Neural crest cell (in vitro differentiated cells): ENCODE data around the gene CFD. TPM values are rescaled to one million over a fixed set of nuclear protein-coding genes. Genes with fewer than 3 reads are reported as not detected.
"Not testable (repeated sequence)": the region's sequence is repeated elsewhere in the genome, so short reads cannot be mapped to it uniquely, and the experiment has no call there.

ENCODE experiments used
- DNase-seq: peaks from one replicate; pipeline ENCODE4 v3.0.0; 2021; ENCODE audit warnings: low read depth, mixed read lengths, low spot score
- H3K27ac Mint-ChIP-seq: one replicate; pipeline ENCODE4 v1.8.0; 2021; ENCODE audit warnings: mild to moderate bottlenecking, mixed read lengths; ENCODE audit not compliant: unreplicated experiment
- H3K27me3 Mint-ChIP-seq: 2 replicates; pipeline ENCODE4 v1.8.0; 2021; ENCODE audit warnings: low read depth, mild to moderate bottlenecking, mixed read lengths
- H3K36me3 Mint-ChIP-seq: 2 replicates; pipeline ENCODE4 v1.8.0; 2021; ENCODE audit warnings: low read depth, mild to moderate bottlenecking, mixed read lengths
- H3K4me1 Mint-ChIP-seq: 2 replicates; pipeline ENCODE4 v1.8.0; 2021; ENCODE audit warnings: mixed read lengths
- H3K4me3 Mint-ChIP-seq: one replicate; pipeline ENCODE4 v1.8.0; 2021; ENCODE audit warnings: mild to moderate bottlenecking, mixed read lengths
- H3K9me3 Mint-ChIP-seq: 2 replicates; pipeline ENCODE4 v1.8.0; 2021; ENCODE audit warnings: mixed read lengths
- CTCF ChIP-seq: fragments of 200-600 bp; sonication (generic); conservative IDR thresholded peaks from 2 replicates; pipeline ENCODE4 v1.5.0; 2021; ENCODE audit warnings: antibody characterized with exemption, mild to moderate bottlenecking
- total RNA-seq: library from RNA; stranded (reverse); gene quantifications from 2 replicates; pipeline ENCODE4 v1.2.1, GENCODE V29; 2021

The CFD gene
- total RNA-seq, 1 donor from 2014 or later, result not detected

DNA sequence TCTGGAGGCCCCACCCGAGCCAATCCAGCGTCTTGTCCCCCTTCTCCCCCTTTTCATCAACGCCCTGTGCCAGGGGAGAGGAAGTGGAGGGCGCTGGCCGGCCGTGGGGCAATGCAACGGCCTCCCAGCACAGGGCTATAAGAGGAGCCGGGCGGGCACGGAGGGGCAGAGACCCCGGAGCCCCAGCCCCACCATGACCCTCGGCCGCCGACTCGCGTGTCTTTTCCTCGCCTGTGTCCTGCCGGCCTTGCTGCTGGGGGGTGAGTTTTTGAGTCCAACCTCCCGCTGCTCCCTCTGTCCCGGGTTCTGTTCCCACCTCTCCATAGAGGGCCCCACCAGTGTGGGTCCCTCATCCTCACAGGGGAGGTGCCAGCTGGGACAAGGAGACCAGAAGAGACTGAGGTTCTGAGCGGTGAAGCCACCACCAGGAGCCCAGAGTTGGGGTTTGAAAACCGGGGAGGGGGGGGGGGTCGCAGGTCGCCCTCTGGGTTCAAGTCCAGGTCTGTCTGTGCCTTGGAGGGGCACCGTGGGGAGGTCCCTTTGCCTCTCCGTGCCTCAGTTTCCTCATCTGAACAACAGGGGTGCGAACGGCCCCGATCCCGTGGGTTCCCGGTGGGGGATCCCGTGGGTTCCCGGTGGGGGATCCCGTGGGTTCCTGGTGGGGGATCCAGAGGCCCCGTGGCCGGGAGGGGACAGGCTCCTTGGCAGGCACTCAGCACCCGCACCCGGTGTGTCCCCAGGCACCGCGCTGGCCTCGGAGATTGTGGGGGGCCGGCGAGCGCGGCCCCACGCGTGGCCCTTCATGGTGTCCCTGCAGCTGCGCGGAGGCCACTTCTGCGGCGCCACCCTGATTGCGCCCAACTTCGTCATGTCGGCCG, 7.1 kb upstream of the CFD start, which contains the start of gene ELANE:
ELANE (plus strand) TSS at position 168 of the 878 bp plus-strand sequence; CDS start at position 194, 26 bp downstream.
- Mint-ChIP-seq H3K27ac (no peak within 1 kb of the TSS), H3K4me1 (no peaks in the 10 kb centered on the region), H3K36me3 (no peaks in the 10 kb centered on the region), H3K4me3 (no peak within 1 kb of the TSS), H3K27me3 (peaks cover 26% of the 10 kb centered on the region), H3K9me3 (no peaks in the 10 kb centered on the region)
- DNase-seq, result no peak
- no peak for TF ChIP-seq CTCF

GRCh38 chr19:853014-853585, 6.4 kb upstream of the CFD start:
- Mint-ChIP-seq H3K4me3 (no peak overlapping the region), H3K27ac (no peak overlapping the region), H3K27me3 (peaks cover 28% of the 10 kb centered on the region), H3K36me3 (no peaks in the 10 kb centered on the region), H3K4me1 (no peaks in the 10 kb centered on the region), H3K9me3 (no peaks in the 10 kb centered on the region)
- no peak for DNase-seq
- no peak for TF ChIP-seq CTCF

GRCh38 chr19:853614-854220, 5.7 kb upstream of the CFD start:
- not testable (repeated sequence) for H3K4me3 Mint-ChIP-seq, H3K4me1 Mint-ChIP-seq, H3K9me3 Mint-ChIP-seq, H3K36me3 Mint-ChIP-seq, H3K27ac Mint-ChIP-seq, DNase-seq
- peaks cover 29% of the 10 kb centered on the region for H3K27me3 Mint-ChIP-seq

DNA sequence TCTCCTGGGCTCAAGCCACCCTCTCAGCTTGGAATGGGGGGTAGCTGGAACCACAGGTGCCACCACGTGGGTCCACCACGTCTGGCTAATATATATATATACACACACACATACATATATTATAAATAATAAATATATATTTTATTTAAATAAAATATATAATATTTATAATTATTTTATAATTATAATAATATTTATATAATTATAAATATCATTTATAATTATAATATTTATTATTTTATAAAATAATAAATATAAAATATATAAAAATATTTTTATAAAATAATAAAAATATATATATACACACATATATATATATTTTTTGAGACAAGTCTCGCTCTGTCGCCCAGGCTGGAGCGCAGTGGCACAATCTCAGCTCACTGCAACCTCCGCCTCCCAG, 4.9 kb upstream of the CFD start:
- Mint-ChIP-seq H3K27ac (no peak overlapping the region), H3K9me3 (no peaks in the 10 kb centered on the region), H3K36me3 (no peaks in the 10 kb centered on the region), H3K27me3 (peaks cover 27% of the 10 kb centered on the region), H3K4me1 (no peaks in the 10 kb centered on the region), H3K4me3 (no peak overlapping the region)
- no peak for TF ChIP-seq CTCF
- no peak for DNase-seq

DNA sequence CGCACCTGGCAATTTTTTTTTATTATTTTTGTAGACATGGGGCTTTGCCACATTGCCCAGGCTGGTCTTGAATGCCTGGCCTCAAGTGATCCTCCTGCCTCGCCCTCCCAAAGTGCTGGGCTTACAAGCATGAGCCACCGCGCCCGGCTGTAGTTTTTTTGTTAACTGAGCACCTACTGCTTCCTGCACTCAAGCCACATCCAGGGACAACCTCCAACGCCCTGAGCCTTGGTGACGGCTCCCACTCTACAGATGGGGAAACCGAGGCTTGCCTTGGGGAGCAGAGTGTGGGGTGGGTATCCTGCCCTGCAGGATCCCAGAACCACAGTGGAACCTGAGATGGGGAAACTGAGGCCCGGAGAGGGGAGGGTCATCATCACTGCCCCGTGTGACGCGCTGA, 4.3 kb upstream of the CFD start:
- H3K27me3 Mint-ChIP-seq, result peaks cover 29% of the 10 kb centered on the region
- H3K27ac Mint-ChIP-seq, result no peak overlapping the region
- no peak overlapping the region for H3K4me3 Mint-ChIP-seq
- H3K36me3 Mint-ChIP-seq, result no peaks in the 10 kb centered on the region
- no peaks in the 10 kb centered on the region for H3K9me3 Mint-ChIP-seq
- no peak for DNase-seq
- H3K4me1 Mint-ChIP-seq, result no peaks in the 10 kb centered on the region
- TF ChIP-seq CTCF, result no peak
